NCI-H1694 treated with DMSO at 0.1 percent for 48 hours (cell line): ENCODE results near the gene ZNF594.
"Not testable (repeated sequence)": the region's sequence is repeated elsewhere in the genome, so short reads cannot be mapped to it uniquely, and the experiment has no call there.

ENCODE experiments used
- DNase-seq: peaks from one replicate; lab custom pipeline; 2025; lab: John Stamatoyannopoulos, UW

ZNF594 gene

GRCh38 chr17:5136580-5137412 lies 54.9 kb downstream of the ZNF594 start:
- not testable (repeated sequence) for DNase-seq

GRCh38 chr17:5135726-5136579 lies 55.7 kb downstream of the ZNF594 start:
- no peak for DNase-seq

GRCh38 chr17:5135131-5135712 lies 56.4 kb downstream of the ZNF594 start:
- not testable (repeated sequence) for DNase-seq

GRCh38 chr17:5134571-5134970 lies 57.1 kb downstream of the ZNF594 start:
- not testable (repeated sequence) for DNase-seq

- DNase-seq: not testable (repeated sequence)
These were observed 57.7 kb downstream of the ZNF594 start for GRCh38 chr17:5133961-5134360.

- DNase-seq: no peak
These were observed 58.4 kb downstream of the ZNF594 start for GRCh38 chr17:5133311-5133710.

- not testable (repeated sequence) for DNase-seq
These were observed 59.0 kb downstream of the ZNF594 start for GRCh38 chr17:5132503-5133225.

- DNase-seq: not testable (repeated sequence)
These were observed 59.7 kb downstream of the ZNF594 start for GRCh38 chr17:5131799-5132502.

- no peak for DNase-seq
These were observed 60.4 kb downstream of the ZNF594 start for GRCh38 chr17:5131146-5131715.

- DNase-seq: not testable (repeated sequence)
These were observed 61.0 kb downstream of the ZNF594 start for GRCh38 chr17:5130687-5131086.

GRCh38 chr17:5130261-5130660 lies 61.4 kb downstream of the ZNF594 start:
- DNase-seq: not testable (repeated sequence)

GRCh38 chr17:5129770-5130169 lies 61.9 kb downstream of the ZNF594 start:
- DNase-seq: not testable (repeated sequence)
